Measurements from ENCODE around the gene TARBP1. TPM values are rescaled to one million over a fixed set of nuclear protein-coding genes. Genes with fewer than 3 reads are reported as not detected.

The TARBP1 gene
- total and polyA plus RNA-seq, 2 of the 4 experiments (the other 2 are of a cell fraction): 10.6 to 17.7 TPM

DNA sequence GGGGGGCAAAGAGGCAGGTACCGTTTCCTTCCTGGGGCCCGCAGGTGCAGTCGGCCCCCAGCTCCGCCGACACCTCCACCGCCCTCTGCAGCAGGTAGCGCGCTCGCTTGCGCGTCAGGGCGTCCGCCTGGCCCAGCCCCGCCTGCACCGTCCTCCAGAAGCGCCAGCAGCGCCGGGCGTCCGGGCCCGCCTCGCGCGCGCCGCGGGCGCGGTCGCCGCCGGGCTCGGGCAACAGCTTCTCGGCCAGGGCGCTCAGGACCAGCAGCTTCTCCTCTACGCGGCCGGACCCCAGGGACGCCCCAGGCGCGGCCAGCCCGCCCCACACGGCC lies 863 bp downstream of the TARBP1 start:
- dilution Hi-C loops (cut with HindIII; ENCODE audit: low sequenced_read_pairs, unreplicated experiment) (no loop called here), in situ Hi-C loops (cut with MboI; ENCODE audit: low sequenced_read_pairs) (loop anchor here (25.0 kb wide), 1 partner anchor 384 kb away; no protein-coding TSS in a partner anchor), intact Hi-C loops (cut with micrococcal nuclease) (loop anchor here (2.0 to 10.0 kb wide), 3 partner anchors 156 to 1157 kb away; no protein-coding TSS in a partner anchor)
- Histone ChIP-seq H2BK15ac (ENCODE audit: low read depth, low read length) (no peak overlapping the region), H2BK20ac (ENCODE audit: low read depth, low read length) (no peak overlapping the region), H4K5ac (ENCODE audit: low read depth, low read length) (no peak overlapping the region), H3K27ac (ENCODE audit: insufficient read depth, low read length) (peak overlapping the region; percentile 41; the same call in 1 of the 2 replicates), H3K36me3 (ENCODE audit: control insufficient read depth, insufficient read depth, low read length) (no peaks in the 10 kb centered on the region), H3K56ac (ENCODE audit: extremely low read depth, insufficient read depth, low read length) (no peak overlapping the region), H2AFZ (replicated peaks; ENCODE audit: low read length, poor library complexity) (peak overlapping the region; percentile 97), H3K4me1 (ENCODE audit: control insufficient read depth, insufficient read depth, low read length) (peaks cover 8% of the 10 kb centered on the region), H3K4ac (ENCODE audit: low read depth, low read length) (no peak overlapping the region), H3K9ac (ENCODE audit: low read depth, low read length) (peak overlapping the region; percentile 76), H2AK5ac (ENCODE audit: low read depth, low read length) (no peak overlapping the region), H4K20me1 (ENCODE audit: insufficient read depth, low read length) (peaks cover 3% of the 10 kb centered on the region; the same call in 1 of the 2 replicates), H3K27me3 (ENCODE audit: control insufficient read depth, insufficient read depth, low read length) (0 out of 2 replicates have a peak, but pooled peaks cover 2% of the 10 kb centered on the region), H2AK9ac (replicated peaks; ENCODE audit: low read depth, low read length, poor library complexity) (peak overlapping the region; percentile 4), H3K14ac (replicated peaks; ENCODE audit: low read depth, low read length) (no peak overlapping the region), H4K8ac (ENCODE audit: low read depth in 2 of 2, low read length in 2 of 2) (peak overlapping the region in 1 of 2 experiments; percentile 12; a peak in 1 of 4 replicates), H2BK120ac (ENCODE audit: low read depth, low read length) (no peak overlapping the region), H3K23ac (ENCODE audit: low read depth, low read length) (peak overlapping the region; percentile 48), H3K18ac (ENCODE audit: low read depth, low read length) (no peak overlapping the region), H4K91ac (ENCODE audit: insufficient read depth, low read depth, low read length) (no peak overlapping the region), H3K79me1 (ENCODE audit: low read depth in 1 of 2, low read length in 2 of 2) (peaks cover 6 to 16% of the 10 kb centered on the region in 2 experiments; a peak in 3 of 4 replicates), H3K9me1 (ENCODE audit: insufficient read depth, low read length) (no peaks in the 10 kb centered on the region; the same call in none of the 2 replicates), H3K4me3 (ENCODE audit: insufficient read depth, low read depth, low read length) (peak overlapping the region; percentile 83), H2BK5ac (ENCODE audit: low read depth, low read length, poor library complexity, severe bottlenecking) (peak overlapping the region; percentile 7), H3K4me2 (ENCODE audit: low read depth, low read length) (peak overlapping the region; percentile 98), H3K9me3 (ENCODE audit: control insufficient read depth, insufficient read depth, low read length) (no peaks in the 10 kb centered on the region)
- ATAC-seq (ENCODE audit: low read depth) (peak; percentile 68), DNase-seq (peak; percentile 28)
- no peak for TF ChIP-seq USF2 (IDR thresholded peaks at IDR 0.05; ENCODE audit: low read depth, low read length)
- no peak for TF ChIP-seq MAFK (IDR thresholded peaks at IDR 0.05; ENCODE audit: low read depth, low read length)
- TF ChIP-seq MXI1 (IDR thresholded peaks at IDR 0.05; ENCODE audit: borderline replicate concordance, low read depth, low read length): no peak
- TF ChIP-seq SMC3 (IDR thresholded peaks at IDR 0.05; ENCODE audit: low read depth, low read length): no peak
- TF ChIP-seq NFE2L2 (IDR thresholded peaks at IDR 0.05; ENCODE audit: low read depth, low read length): no peak
- TF ChIP-seq POLR2A (IDR thresholded peaks at IDR 0.05; ENCODE audit: low read depth, low read length): no peak
- no peak for TF ChIP-seq RFX5 (IDR thresholded peaks at IDR 0.05; ENCODE audit: low read depth, low read length)
- WGBS, 2 experiments (ENCODE audit: extremely low coverage in 2 of 2, insufficient read length in 1 of 2): 0% methylated on average over 33 of the region's 43 CpGs; no CpG with 5 or more reads in 1 of the 2 experiments
- BruUV-seq (replicated peaks): no TSS peak
- CTCF ChIA-PET: no interaction called here
- POLR2A ChIA-PET (ENCODE audit: unreplicated experiment): no interaction called here

All from IMR-90 (cell line).